A673 (cell line): ENCODE data around the gene HMX3. TPM values are rescaled to one million over a fixed set of nuclear protein-coding genes. Genes with fewer than 3 reads are reported as not detected.

Experiments used
- BruUV-seq: library from RNA; stranded (reverse); fragments of 400-500 nt; replicated peaks from 2 replicates; lab custom pipeline; 2021; lab: Mats Ljungman, UMichigan
- CTCF ChIA-PET: fragments of 300-600 bp; sonication (Branson Sonifier 250); formaldehyde crosslinking; loops from one replicate; lab custom pipeline; 2022; ENCODE audit warnings: antibody characterized with exemption; lab: Charles Lee
- POLR2A ChIA-PET: fragments of 300-600 bp; sonication (Branson Sonifier 250); formaldehyde crosslinking; loops from one replicate; lab custom pipeline; 2022; ENCODE audit warnings: antibody characterized with exemption; ENCODE audit not compliant: low non-redundant PET; lab: Charles Lee
- DNase-seq: peaks from one replicate; pipeline ENCODE4 v3.0.0-alpha.2; 2015; ENCODE audit warnings: low spot score
- H3K27ac ChIP-seq: fragments of 200-600 bp; sonication (generic); 2 replicates; pipeline ENCODE4 v1.5.1; 2016; ENCODE audit warnings: mixed run types, low read depth, mild to moderate bottlenecking, mixed read lengths, antibody characterized with exemption, low read length; ENCODE audit not compliant: poor library complexity, severe bottlenecking
- H3K27me3 ChIP-seq: fragments of 200-600 bp; sonication (generic); replicated peaks from 2 replicates; pipeline ENCODE4 v1.6.1; 2017; ENCODE audit warnings: mixed run types, low read depth, mild to moderate bottlenecking, mixed read lengths, antibody characterized with exemption, low read length; ENCODE audit not compliant: insufficient read depth, poor library complexity
- H3K36me3 ChIP-seq: fragments of 200-600 bp; sonication (generic); 2 replicates; pipeline ENCODE4 v1.6.1; 2016; ENCODE audit warnings: mixed run types, mild to moderate bottlenecking, mixed read lengths, antibody characterized with exemption, low read length; ENCODE audit not compliant: insufficient read depth, poor library complexity, severe bottlenecking
- H3K4me1 ChIP-seq: fragments of 200-600 bp; sonication (generic); 2 replicates; pipeline ENCODE4 v1.6.1; 2017; ENCODE audit warnings: mixed run types, mild to moderate bottlenecking, mixed read lengths, antibody characterized with exemption, low read length; ENCODE audit not compliant: insufficient read depth, poor library complexity, severe bottlenecking
- H3K4me3 ChIP-seq: fragments of 200-600 bp; sonication (generic); 2 replicates; pipeline ENCODE4 v1.5.1; 2016; ENCODE audit warnings: low read depth, mixed run types, mild to moderate bottlenecking, mixed read lengths, low read length; ENCODE audit not compliant: poor library complexity, severe bottlenecking
- H3K9me3 ChIP-seq: fragments of 200-600 bp; sonication (generic); 2 replicates; pipeline ENCODE4 v1.6.1; 2016; ENCODE audit warnings: mixed run types, low read depth, mild to moderate bottlenecking, mixed read lengths, antibody characterized with exemption, low read length; ENCODE audit not compliant: poor library complexity, severe bottlenecking
- CTCF ChIP-seq: fragments of 300-800, 200-600 bp; sonication (generic); conservative IDR thresholded peaks from 2 replicates; pipeline ENCODE4 v1.5.1; 2017; ENCODE audit warnings: low read depth, mild to moderate bottlenecking, antibody characterized with exemption, low read length, moderate library complexity, mixed read lengths
- EZH2 ChIP-seq: fragments of 200-600 bp; sonication (generic); IDR thresholded peaks from 2 replicates; pipeline ENCODE4 v1.6.1; 2017; ENCODE audit warnings: borderline replicate concordance, low read depth, mild to moderate bottlenecking, mixed read lengths, antibody characterized with exemption, low read length; ENCODE audit not compliant: poor library complexity, severe bottlenecking
- intact Hi-C: fragments of 100-400 bp; cut with micrococcal nuclease; formaldehyde crosslinking; loops from one replicate; pipeline ENCODE4 v1.10.0; 2022; ENCODE audit not compliant: unreplicated experiment
- total RNA-seq: library from RNA; stranded (reverse); gene quantifications from 2 replicates; pipeline ENCODE4 v1.2.3, GENCODE V29; 2021

The HMX3 gene
- total RNA-seq, 1 experiment from 2014 or later = 0.26 TPM

DNA sequence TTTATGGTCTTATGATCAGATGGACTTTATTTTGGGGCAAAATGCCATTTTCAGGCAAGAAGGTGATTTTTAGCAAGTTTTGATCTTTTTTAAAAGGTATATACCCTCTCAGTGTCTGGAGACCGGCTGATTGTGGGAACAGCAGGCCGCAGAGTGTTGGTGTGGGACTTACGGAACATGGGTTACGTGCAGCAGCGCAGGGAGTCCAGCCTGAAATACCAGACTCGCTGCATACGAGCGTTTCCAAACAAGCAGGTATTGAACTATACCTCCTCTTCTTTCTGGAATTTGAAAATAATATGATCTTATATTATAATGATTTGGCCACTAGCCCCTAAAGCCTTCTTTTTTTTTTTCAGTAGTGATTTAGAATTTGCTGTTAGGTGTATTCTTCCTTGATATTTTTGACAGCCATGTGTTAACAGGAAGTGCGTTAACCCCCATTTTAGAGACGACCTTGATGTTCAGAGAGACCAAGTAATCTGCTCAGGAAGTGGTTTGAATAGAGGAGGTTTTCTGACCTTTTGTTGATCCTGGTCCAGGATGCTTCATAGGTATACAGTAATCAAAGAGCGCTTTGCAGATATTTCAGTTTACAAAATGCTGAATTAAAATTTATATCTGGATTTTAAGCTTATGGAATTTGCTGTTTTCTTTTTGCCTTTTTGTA is 24.7 kb downstream of the HMX3 start:
- H3K4me3 ChIP-seq = no peak overlapping the region
- POLR2A ChIA-PET = no interaction called here
- no peaks in the 10 kb centered on the region for H3K9me3 ChIP-seq
- no TSS peak for BruUV-seq
- intact Hi-C loops = no loop called here
- H3K27me3 ChIP-seq = no peaks in the 10 kb centered on the region
- H3K27ac ChIP-seq = no peak overlapping the region
- DNase-seq = no peak
- CTCF ChIA-PET = no interaction called here
- peaks cover 100% of the 10 kb centered on the region for H3K36me3 ChIP-seq
- peaks cover 15% of the 10 kb centered on the region for H3K4me1 ChIP-seq
- TF ChIP-seq CTCF (no peak), EZH2 (no peak)

GRCh38 chr10:123164319-123164718 is 28.5 kb downstream of the HMX3 start:
- no peaks in the 10 kb centered on the region for H3K9me3 ChIP-seq
- TF ChIP-seq EZH2 (no peak), CTCF (no peak)
- no peak overlapping the region for H3K27ac ChIP-seq
- intact Hi-C loops = no loop called here
- H3K4me1 ChIP-seq = no peaks in the 10 kb centered on the region
- no peak overlapping the region for H3K4me3 ChIP-seq
- CTCF ChIA-PET = no interaction called here
- no peaks in the 10 kb centered on the region for H3K27me3 ChIP-seq
- DNase-seq = no peak
- H3K36me3 ChIP-seq = peaks cover 89% of the 10 kb centered on the region
- POLR2A ChIA-PET = interaction anchor here (0.7 kb wide), 1 partner anchor 1456 kb away, joined by 3 read pairs; no protein-coding TSS in a partner anchor
- BruUV-seq = no TSS peak

- no peak for DNase-seq
- H3K27me3 ChIP-seq = no peaks in the 10 kb centered on the region
- intact Hi-C loops = no loop called here
- no peaks in the 10 kb centered on the region for H3K4me1 ChIP-seq
- H3K9me3 ChIP-seq = no peaks in the 10 kb centered on the region
- H3K4me3 ChIP-seq = no peak overlapping the region
- H3K36me3 ChIP-seq = peaks cover 77% of the 10 kb centered on the region
- CTCF ChIA-PET = no interaction called here
- no peak overlapping the region for H3K27ac ChIP-seq
- POLR2A ChIA-PET = no interaction called here
- TF ChIP-seq CTCF (no peak), EZH2 (no peak)
- no TSS peak for BruUV-seq
These were observed 29.8 kb downstream of the HMX3 start for GRCh38 chr10:123165445-123166072.
